ENCODE results near the gene NF1.
"Not testable (repeated sequence)": the region's sequence is repeated elsewhere in the genome, so short reads cannot be mapped to it uniquely, and the experiment has no call there.

Gene NF1

DNA sequence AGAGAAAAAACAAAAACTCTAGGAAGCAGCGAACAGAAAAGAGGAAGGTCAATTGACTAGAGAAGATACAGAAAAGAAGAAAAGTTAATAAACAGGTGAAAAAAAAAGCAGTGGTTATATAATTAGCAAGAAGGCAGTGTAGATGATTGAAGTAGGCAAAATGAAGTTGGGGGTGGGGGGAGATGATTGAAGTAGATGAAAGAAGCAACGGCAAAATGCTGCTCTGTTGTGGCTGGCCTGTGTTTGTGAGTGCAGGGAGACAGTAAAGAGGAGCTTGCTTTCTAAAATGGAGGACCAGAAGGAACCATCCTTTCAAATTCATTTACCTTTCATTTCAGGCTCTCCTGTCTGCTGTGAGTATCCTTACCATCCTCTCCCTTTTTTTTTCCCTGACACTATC is 215.5 kb downstream of the NF1 start:
- no peak for DNase-seq

GRCh38 chr17:31310886-31311285 is 216.1 kb downstream of the NF1 start:
- no peak for DNase-seq

GRCh38 chr17:31311526-31311925 is 216.7 kb downstream of the NF1 start:
- DNase-seq = no peak

GRCh38 chr17:31312223-31312622 is 217.4 kb downstream of the NF1 start:
- DNase-seq = not testable (repeated sequence)

DNA sequence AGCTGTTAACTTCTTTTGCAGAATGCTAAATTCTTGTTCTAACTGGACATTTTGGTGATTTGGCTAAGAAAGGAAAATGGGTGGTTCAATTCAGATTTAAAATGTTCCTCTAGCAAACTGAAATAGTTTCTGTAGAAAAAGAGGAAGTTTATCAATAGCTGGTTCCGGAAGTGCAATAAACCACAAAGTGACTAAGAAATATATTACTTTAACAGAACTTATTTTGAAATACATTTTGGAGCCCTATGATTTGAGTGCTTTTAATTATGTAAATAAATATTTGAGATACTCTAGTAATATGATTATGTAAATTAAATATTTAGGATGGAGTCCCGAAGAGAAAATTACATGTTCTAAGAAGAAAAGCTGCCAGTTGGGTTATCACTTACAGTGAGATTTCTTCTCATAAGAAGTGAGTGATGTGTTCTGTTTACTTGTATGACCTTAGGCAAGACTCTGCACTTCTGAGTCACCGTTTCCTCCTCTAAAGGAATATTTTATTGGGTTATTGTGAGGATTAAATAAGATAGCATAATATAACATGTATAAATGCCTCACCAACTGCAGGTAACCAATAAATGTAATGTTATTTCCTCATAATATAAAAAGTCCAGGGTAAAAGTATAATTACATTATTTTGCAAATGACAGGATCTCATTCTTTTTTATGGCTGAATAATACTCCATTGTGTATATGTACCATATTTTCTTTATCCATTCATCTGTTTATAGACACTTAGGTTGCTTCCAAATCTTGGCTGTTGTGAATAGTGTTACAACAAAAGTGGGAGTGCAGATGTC is 219.4 kb downstream of the NF1 start, which contains the start of gene EVI2B:
Gene EVI2B, minus strand, starts transcription at position 73 of the 800 bp plus-strand sequence. CDS start 8,445 bp downstream, outside the sequence.
- no peak for DNase-seq

GRCh38 chr17:31314782-31315100 is 220.0 kb downstream of the NF1 start:
- no peak for DNase-seq

DNA sequence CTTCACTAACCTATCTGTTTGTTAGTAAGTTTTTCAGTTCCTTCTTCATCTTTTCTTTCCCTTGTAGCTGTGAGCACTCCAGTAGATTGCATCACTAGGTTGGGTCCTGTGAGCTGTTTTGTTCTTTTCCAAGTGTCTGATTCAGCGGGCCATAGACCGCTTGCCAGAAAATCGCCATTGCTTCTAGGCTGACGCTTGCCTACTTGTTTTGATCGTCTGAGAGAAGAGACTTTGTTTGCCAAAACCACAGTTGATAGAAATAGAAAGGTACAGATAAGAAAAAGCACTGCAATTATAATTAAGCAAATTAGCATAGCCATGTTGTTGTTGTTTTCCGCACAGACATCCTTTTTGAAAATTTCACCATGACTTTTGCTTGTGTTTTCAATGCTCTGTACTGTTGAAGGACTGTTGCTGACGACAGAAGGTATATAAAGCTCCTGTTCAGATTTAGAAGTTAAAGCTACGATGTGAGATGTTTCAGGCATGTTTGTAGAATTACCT is 223.6 kb downstream of the NF1 start:
- no peak for DNase-seq

DNA sequence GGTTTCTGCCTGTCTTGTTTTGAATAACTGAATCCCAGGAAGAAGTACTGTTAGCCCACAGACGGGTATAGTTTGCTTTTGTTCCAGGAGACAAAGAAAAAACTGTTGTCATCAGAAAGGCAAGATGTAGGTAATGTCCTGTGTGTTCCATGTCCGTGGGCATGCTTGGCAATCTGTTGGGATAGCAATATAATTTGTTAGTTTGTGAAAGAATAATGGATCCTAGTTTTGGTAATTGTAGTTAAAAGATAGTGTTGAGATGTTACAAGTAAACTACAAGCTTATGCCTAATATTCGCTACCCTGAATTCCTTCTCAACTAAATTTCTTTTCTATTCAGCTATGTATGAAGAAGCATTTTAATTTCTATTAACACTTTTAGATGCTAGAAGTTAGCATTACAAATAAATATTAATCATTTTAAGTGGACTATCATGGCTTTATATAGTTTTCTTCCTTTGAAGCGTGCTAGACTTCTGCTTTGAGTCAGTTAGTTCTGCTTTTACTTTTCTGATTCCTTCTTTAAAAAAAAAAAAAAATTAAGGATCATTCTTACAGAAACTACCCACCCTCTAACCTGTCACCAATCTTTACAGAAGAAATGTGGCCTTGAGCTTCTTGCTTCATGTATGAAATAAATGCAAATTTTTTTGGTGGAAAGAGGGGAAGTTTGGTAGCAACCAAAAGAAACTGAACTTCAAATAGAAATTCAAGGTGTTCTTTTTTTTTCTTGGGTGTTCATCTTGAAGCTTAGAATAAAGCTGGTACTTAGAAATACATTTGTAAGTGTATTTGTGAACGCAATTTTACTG is 224.3 kb downstream of the NF1 start:
- no peak for DNase-seq

GRCh38 chr17:31320241-31320640 is 225.5 kb downstream of the NF1 start:
- DNase-seq = no peak

DNA sequence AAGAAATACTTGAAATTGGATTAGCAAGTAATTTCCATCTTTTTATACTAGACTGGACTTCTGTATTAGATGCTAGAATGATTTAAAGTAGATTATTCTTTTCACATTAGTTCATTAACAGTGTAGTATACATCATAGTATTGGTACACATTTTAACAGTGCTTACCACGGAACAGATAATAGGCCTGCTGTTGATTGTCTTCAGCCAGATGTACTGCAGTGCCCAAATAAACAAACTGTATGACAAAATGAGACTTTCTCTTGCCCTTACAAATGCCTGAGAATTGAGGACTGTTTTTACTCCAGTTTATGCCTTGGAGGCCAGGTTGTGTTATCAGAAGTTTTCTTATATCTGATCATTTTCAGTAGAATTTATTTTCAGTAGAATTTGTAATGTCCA is 226.0 kb downstream of the NF1 start:
- no peak for DNase-seq

GRCh38 chr17:31321481-31321880 is 226.7 kb downstream of the NF1 start, which contains the start of gene EVI2A:
TSS of gene EVI2A (minus strand) at chr17:31321622. CDS start at chr17:31319013, 2,609 bp downstream.
- no peak for DNase-seq

GRCh38 chr17:31321966-31322365 is 227.2 kb downstream of the NF1 start:
- DNase-seq = no peak

GRCh38 chr17:31323551-31323950 is 228.8 kb downstream of the NF1 start:
- no peak for DNase-seq

- DNase-seq = no peak
These were observed 232.9 kb downstream of the NF1 start for GRCh38 chr17:31327534-31328159.

DNA sequence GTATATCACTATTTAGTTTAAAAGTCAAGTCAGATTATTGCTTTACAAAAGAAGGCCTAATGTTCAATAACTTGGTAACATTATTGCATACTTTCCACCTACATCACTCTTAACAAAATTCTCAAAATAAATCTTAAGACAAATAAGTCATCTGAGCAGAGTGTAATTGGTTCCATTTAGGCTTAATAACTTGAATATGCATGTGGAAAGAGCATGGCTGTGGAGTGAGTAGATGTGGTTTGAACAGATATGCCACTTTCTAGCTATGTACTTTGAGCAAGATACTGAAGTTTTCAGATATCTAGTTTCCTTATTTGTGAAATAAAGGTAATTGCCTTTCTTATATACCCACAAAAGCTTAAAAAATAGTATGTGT is 233.4 kb downstream of the NF1 start:
- DNase-seq = no peak

DNA sequence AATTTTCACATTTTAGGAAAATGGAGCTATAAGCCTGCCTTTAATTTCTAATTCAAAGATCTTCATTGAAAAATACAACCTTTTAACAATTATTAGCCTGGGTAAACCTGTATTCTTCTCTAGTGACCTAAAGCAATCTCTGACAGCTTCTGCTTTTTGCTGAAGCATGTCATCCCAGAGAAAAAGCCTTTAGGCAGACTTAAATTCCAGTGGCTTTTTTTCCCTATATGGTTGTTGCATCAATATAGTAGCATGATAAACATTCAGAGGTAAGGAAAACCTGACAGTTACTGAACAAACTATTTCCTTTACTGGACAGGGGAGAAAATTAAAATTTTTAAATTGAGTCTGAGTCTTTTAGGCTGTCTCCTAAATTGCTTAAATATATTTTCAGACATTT is 234.4 kb downstream of the NF1 start:
- DNase-seq = no peak

- DNase-seq = no peak
These were observed 245.3 kb downstream of the NF1 start for GRCh38 chr17:31339906-31340661.

DNA sequence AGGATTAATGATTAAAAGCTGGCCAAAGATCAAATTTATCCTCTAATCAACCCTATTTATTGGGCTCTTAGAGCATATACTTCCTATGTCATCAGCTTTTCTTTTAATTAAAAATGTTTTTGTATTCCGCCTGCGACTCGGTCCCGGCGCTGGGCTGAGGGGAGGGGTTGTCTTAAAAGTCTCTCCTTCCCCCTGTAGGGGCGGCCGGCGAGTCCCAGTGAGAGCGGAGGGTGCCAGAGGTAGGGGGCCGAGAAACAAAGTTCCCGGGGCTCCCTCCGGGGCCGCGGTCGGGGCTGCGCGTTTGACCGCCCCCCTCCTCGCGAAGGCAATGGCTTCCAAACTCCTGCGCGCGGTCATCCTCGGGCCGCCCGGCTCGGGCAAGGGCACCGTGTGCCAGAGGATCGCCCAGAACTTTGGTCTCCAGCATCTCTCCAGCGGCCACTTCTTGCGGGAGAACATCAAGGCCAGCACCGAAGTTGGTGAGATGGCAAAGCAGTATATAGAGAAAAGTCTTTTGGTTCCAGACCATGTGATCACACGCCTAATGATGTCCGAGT is 250.5 kb downstream of the NF1 start:
- not testable (repeated sequence) for DNase-seq

DNA sequence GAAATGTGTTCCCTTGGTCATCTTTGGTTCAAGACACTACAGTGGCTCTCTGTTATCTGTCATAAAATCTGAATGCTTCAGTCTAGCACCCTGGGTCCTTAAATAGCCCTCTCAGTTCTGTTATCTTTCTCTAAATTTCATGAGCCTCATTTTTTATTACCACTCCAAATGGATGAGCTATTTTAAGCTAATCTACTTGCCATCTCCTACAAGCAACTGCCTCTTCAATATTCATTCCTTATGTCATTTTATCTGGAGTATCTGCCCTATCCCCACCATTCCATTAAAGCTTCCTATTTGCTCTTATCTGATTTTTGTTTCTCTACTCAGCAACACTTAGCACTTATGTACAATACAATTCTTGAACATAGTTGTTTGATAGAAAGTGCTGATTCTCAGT is 254.7 kb downstream of the NF1 start:
- DNase-seq = no peak

- no peak for DNase-seq
These were observed 261.2 kb downstream of the NF1 start for GRCh38 chr17:31355935-31356334.

DNA sequence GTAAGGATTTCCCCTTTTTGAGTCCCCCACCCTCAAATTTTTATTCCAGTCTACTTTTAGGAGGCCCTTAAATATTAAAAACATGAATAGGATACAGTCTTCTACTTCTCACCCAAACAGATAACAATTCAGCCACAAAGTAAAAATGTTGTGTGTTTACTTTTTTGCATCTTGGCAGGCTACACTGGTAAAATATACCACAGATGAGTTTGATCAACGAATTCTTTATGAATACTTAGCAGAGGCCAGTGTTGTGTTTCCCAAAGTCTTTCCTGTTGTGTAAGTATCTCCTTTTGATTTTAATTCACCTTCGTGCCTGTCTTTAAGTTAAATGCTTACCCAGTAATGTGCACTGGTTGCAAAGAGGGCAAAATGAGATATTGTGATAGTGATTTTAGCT is 262.3 kb downstream of the NF1 start:
- DNase-seq = no peak

DNA sequence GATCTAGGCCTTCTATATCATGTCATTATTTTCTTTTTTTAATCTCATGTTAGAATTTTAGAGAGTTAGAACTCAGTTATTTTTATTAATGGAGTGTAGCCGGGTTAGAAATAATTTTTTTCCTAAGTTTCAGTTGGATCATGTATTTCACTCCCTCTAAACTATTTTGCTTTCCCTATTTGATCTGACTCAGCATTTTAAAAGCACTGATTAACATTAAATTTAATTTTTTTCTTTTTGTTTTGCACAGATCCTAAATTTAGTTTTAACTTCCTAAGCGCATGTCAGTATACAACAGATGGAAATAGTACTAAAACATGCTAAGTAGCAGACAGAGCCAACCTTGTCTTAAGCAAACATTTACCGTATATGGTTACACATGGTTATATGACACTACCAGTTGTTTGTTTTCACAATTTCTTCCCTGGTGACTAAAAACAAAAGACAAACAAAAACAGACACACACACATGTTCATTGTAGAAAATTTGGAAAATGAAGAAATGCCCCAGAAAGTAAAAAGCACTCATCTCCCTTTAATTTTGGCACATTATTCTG is 263.1 kb downstream of the NF1 start:
- no peak for DNase-seq
